ENCODE data around the gene GNB1L. TPM values are rescaled to one million over a fixed set of nuclear protein-coding genes. Genes with fewer than 3 reads are reported as not detected.

GNB1L gene
- total and polyA plus RNA-seq, 9 of the 15 experiments (the other 6 are each of a cell fraction or from before 2014, with no cell fraction given), result 0.56 to 50.5 (median 10.2) TPM

GRCh38 chr22:19831979-19832378 lies 22.7 kb downstream of the GNB1L start (continued):
- TF ChIP-seq KDM1A (IDR thresholded peaks at IDR 0.05), result peak in 1 of 2 experiments; percentile 58; a peak in 3 of 4 replicates

- Histone ChIP-seq H3K9ac (ENCODE audit: insufficient read depth in 1 of 2, low read depth in 2 of 2, low read length in 2 of 2) (no peak overlapping the region), H3K36me3 (ENCODE audit: control insufficient read depth, insufficient read depth, low read length) (no peaks in the 10 kb centered on the region), H3K27ac (ENCODE audit: extremely low read depth, low read depth, low read length) (no peak overlapping the region), H3K4me2 (ENCODE audit: insufficient read depth, low read length) (no peak overlapping the region), H3K9me3 (replicated peaks; ENCODE audit: control insufficient read depth, insufficient read depth, low read depth, low read length) (no peaks in the 10 kb centered on the region; the same call in 1 of the 2 replicates), H3K79me2 (ENCODE audit: control insufficient read depth, insufficient read depth, low read length) (no peaks in the 10 kb centered on the region), H3K9me1 (ENCODE audit: control insufficient read depth, insufficient read depth, low read length) (no peaks in the 10 kb centered on the region), H3K4me3 (no peak overlapping the region), H3K4me1 (replicated peaks in 1 of 2; ENCODE audit: control insufficient read depth in 2 of 2, insufficient read depth in 2 of 2, low read length in 2 of 2) (peaks cover 0 to 13% of the 10 kb centered on the region in 2 experiments; a peak in 3 of 5 replicates), H3K27me3 (ENCODE audit: control insufficient read depth in 2 of 2, insufficient read depth in 2 of 2, low read length in 2 of 2) (no peaks in the 10 kb centered on the region), H2AFZ (ENCODE audit: low read depth, low read length) (no peak overlapping the region), H4K20me1 (replicated peaks; ENCODE audit: control insufficient read depth, insufficient read depth, low read length) (no peaks in the 10 kb centered on the region)
- WGBS (ENCODE audit: insufficient coverage, low coverage, missing lambda C conversion rate), result 74% methylated on average over 6 of the region's 6 CpGs
- no TSS peak for BruUV-seq (replicated peaks)
- in situ Hi-C loops (cut with MboI), result no loop called here
- CTCF ChIA-PET (ENCODE audit: low intra/inter-chr PET ratio), result no interaction called here
- ATAC-seq, result no peak
- intact Hi-C loops (cut with micrococcal nuclease), result no loop called here
- DNase-seq (ENCODE audit: extremely low read depth in 1 of 4, low spot score in 3 of 4), result no peak
- POLR2A ChIA-PET, result interaction anchor here (0.7 to 16.0 kb wide), 6 partner anchors 10 to 89 kb away, joined by 3 to 247 read pairs (median 22); partner anchors contain the start of genes GNB1L and RTL10
- FAIRE-seq, result no peak
- no peak for TF ChIP-seq MAFG (tag; conservative IDR thresholded peaks at IDR 0.05)
- TF ChIP-seq E2F1 (CRISPR knock-in tag; IDR thresholded peaks at IDR 0.05), result peak; percentile 31; the same call in 1 of the 2 replicates
- 0 out of 2 replicates have a peak, but pooled peaks have one; percentile 54 for TF ChIP-seq TSC22D4 (tag; IDR thresholded peaks at IDR 0.05)
- TF ChIP-seq ID3 (CRISPR knock-in tag; IDR thresholded peaks at IDR 0.05), result no peak
- TF ChIP-seq ID3 (tag; IDR thresholded peaks at IDR 0.05), result no peak
- no peak for TF ChIP-seq ESRRA (IDR thresholded peaks at IDR 0.05; ENCODE audit: borderline replicate concordance, low read depth)
- no peak for TF ChIP-seq E2F5 (CRISPR knock-in tag; IDR thresholded peaks at IDR 0.05)
- TF ChIP-seq ZNF57 (CRISPR knock-in tag; IDR thresholded peaks at IDR 0.05), result no peak
- TF ChIP-seq CBX2 (IDR thresholded peaks at IDR 0.05; ENCODE audit: insufficient read depth, low read length, poor library complexity, severe bottlenecking), result no peak
- TF ChIP-seq TSHZ1 (CRISPR knock-in tag; IDR thresholded peaks at IDR 0.05), result no peak
- TF ChIP-seq ATF3 (IDR thresholded peaks at IDR 0.05), result no peak
- TF ChIP-seq ATF3 (CRISPR knock-in tag; conservative IDR thresholded peaks at IDR 0.05), result 0 out of 2 replicates have a peak, but pooled peaks have one; percentile 65
- no peak for TF ChIP-seq MAFF (IDR thresholded peaks at IDR 0.05; ENCODE audit: low read length)
Observed at GRCh38 chr22:19831016-19831415, 23.7 kb downstream of the GNB1L start.
